ENCODE data around the gene GSTM3.

The GSTM3 gene

DNA sequence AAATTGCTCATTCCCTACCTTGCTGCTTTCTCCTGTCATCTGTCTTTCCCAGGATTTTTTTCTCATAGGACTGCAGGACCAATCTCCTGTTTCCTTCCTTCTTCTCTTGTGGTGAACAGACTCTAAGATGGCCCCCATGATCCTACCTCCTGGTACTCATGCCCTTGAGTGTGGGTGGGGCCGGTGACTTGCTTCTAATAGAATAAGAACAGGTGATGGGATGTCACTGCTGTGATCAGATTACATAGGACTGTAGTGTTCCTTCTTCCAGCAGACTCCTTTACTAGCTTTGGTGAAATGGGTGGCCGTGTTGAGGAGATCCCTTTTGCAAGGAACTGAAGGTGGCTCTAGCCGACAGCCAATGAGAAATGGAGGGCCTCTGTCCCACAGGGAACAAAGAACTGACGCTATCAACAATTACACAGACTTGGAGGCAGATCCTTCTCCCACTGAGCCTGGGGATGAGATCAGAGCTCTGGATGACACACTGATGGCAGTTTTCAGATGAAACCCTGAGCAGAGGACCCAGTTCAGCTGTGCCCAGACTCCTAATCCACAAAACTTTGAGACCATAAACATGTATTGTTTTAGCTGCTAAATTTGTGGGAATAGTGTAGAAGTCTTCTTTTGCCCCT lies 7.5 kb downstream of the GSTM3 start:
- TF ChIP-seq, protein P1, sequence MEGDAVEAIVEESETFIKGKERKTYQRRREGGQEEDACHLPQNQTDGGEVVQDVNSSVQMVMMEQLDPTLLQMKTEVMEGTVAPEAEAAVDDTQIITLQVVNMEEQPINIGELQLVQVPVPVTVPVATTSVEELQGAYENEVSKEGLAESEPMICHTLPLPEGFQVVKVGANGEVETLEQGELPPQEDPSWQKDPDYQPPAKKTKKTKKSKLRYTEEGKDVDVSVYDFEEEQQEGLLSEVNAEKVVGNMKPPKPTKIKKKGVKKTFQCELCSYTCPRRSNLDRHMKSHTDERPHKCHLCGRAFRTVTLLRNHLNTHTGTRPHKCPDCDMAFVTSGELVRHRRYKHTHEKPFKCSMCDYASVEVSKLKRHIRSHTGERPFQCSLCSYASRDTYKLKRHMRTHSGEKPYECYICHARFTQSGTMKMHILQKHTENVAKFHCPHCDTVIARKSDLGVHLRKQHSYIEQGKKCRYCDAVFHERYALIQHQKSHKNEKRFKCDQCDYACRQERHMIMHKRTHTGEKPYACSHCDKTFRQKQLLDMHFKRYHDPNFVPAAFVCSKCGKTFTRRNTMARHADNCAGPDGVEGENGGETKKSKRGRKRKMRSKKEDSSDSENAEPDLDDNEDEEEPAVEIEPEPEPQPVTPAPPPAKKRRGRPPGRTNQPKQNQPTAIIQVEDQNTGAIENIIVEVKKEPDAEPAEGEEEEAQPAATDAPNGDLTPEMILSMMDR (IDR thresholded peaks at IDR 0.05; ENCODE audit: control insufficient read depth, extremely low read depth, insufficient read depth), result no peak
- no peak overlapping the region for H3K4me3 ChIP-seq (ENCODE audit: low read depth, low read length)
- no peak for DNase-seq (ENCODE audit: low read depth)

DNA sequence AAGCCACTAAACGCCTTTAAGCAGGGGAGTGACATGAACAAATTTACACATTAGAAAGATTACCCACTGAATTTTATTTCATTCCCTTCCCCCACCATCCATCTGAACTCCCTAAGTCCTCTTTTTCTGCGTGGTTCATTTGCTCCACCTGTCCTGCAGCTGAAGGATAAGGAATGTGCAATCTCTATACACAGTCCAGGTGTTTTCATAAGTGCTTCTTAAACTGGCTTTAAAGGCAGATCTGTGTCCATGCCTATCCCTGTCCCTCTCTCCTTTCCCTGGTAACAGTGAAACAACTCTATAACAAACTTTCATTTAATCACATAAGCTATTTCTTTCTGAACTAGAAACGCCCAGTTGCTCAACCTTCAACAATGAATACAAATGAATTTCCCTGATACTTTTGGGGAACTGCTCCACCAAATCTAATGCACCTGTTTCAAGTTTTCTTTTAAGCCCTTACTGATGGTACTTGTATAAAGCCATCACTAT lies 8.4 kb downstream of the GSTM3 start:
- no peak for DNase-seq (ENCODE audit: low read depth)
- TF ChIP-seq, protein P1 (IDR thresholded peaks at IDR 0.05; ENCODE audit: control insufficient read depth, extremely low read depth, insufficient read depth), result no peak

DNA sequence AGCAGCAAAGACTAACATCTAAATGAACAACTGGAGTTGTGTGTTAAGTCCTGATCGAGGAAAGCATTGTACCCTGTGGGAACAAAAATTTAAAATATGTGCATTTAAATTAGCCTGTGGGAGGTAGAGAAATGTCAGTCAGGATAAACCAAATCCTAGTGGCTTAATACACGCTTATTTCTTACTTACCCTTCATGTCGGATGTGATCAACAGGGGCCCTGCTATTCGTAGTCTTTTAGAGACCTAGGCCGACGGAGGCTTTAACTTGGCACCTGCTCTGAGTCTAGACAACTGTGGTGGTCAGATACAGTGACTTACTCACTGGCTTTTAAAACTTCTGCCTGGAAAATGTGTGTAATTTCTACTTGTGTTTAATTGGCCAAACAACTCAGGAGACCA lies 10.2 kb downstream of the GSTM3 start:
- no peak overlapping the region for H3K4me3 ChIP-seq (ENCODE audit: low read depth, low read length)
- no peak for DNase-seq (ENCODE audit: low read depth)
- TF ChIP-seq, protein P1 (IDR thresholded peaks at IDR 0.05; ENCODE audit: control insufficient read depth, extremely low read depth, insufficient read depth), result no peak

More for the DNA sequence above, 8.4 kb downstream of the GSTM3 start:
- H3K4me3 ChIP-seq (ENCODE audit: low read depth, low read length), result no peak overlapping the region

DNA sequence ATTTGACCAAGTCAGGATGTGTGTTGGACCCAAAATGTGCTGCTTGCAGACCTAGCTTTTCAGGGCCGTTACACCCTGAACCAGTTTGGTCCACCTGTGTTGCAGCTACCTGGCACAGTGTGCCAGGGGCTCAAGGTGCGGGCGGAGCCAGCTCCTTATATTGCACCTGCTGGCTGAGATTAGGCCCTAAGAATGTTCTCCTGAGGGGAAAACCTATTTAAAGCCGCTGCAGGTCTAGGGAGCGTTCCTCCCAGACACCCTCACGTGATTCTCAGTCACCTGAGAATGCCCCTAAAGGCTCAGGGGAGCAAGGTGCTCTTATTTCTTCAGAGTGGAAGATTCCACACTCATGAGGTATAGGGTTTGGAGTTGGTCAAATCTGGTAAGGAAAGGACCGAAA lies 12.0 kb downstream of the GSTM3 start:
- H3K4me3 ChIP-seq (ENCODE audit: low read depth, low read length), result no peak overlapping the region
- DNase-seq (ENCODE audit: low read depth), result no peak
- TF ChIP-seq, protein P1 (IDR thresholded peaks at IDR 0.05; ENCODE audit: control insufficient read depth, extremely low read depth, insufficient read depth), result no peak

DNA sequence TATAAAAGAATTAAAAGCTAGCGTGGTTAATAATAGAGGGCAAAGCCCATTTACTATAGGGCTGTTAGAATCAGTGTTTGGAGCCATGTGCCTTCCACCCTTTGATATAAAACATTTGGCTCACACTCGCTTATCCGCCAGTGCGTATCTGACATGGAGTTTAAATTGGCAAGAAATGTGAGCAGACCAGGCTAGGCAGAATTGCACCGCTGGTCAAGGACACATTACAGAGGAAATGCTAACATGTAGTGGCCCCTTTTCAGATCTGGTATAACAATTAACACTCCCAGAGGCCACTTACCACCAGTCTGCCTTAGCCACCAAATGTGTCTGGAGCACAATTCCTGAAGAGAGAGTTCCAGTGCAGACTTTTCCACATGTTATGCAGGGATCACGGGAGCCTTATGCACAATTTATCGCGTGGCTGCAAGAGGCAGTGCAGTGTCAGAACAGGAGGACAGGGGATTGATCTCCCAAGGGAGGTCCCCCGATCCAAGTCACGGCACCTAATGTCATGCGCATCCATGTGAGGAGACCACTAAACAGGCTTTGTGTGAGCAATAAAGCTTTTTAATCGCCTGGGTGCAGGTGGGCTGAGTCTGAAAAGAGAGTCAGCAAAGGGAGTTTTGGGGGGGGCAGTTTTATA lies 14.0 kb downstream of the GSTM3 start:
- TF ChIP-seq, protein P1 (IDR thresholded peaks at IDR 0.05; ENCODE audit: control insufficient read depth, extremely low read depth, insufficient read depth), result no peak
- no peak overlapping the region for H3K4me3 ChIP-seq (ENCODE audit: low read depth, low read length)
- DNase-seq (ENCODE audit: low read depth), result no peak

DNA sequence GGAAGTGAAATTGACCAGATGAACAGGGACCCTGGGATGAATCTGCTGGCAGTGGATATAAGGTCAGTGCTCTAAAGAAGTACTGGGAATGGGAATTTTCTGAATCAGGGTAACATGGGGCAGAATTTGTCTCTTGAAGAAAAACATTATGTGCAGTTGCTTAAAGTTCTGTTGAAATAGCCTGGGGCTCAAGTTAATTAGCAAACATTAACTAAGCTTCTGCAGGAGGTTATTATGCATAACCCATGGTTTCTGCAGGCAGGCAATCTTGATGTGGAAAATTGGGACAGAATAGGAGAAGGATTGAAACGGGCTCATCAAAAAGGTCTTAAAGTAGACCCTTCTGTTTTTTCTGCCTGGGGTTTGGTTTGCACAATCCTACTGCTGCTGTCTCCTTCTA lies 14.8 kb downstream of the GSTM3 start:
- DNase-seq (ENCODE audit: low read depth), result no peak
- TF ChIP-seq, protein P1 (IDR thresholded peaks at IDR 0.05; ENCODE audit: control insufficient read depth, extremely low read depth, insufficient read depth), result no peak
- H3K4me3 ChIP-seq (ENCODE audit: low read depth, low read length), result no peak overlapping the region
